Testis (tissue), 3 donors: ENCODE data around the gene IFITM2. TPM values are rescaled to one million over a fixed set of nuclear protein-coding genes. Genes with fewer than 3 reads are reported as not detected.
"Not testable (repeated sequence)": the region's sequence is repeated elsewhere in the genome, so short reads cannot be mapped to it uniquely, and the experiment has no call there.

Experiments used
- DNase-seq: peaks from one replicate; pipeline ENCODE4 v3.0.0-alpha.2; 2019
- H3K27ac ChIP-seq, 2 donors: fragments of 200-600 bp; sonication (generic); one replicate each; pipeline ENCODE4 v1.5.1; 2019
- H3K27me3 ChIP-seq: fragments of 200-600 bp; sonication (generic); one replicate; pipeline ENCODE4 v1.5.1; 2019
- H3K36me3 ChIP-seq: fragments of 200-600 bp; sonication (generic); one replicate; pipeline ENCODE4 v1.5.1; 2017; ENCODE audit warnings: low read depth; ENCODE audit errors: missing control alignments
- H3K4me1 ChIP-seq: fragments of 200-600 bp; sonication (generic); one replicate; pipeline ENCODE4 v1.5.1; 2019
- H3K4me3 ChIP-seq, 2 donors: fragments of 200-600 bp; sonication (generic); one replicate each; pipeline ENCODE4 v1.5.1; 2017 to 2019
- H3K9me3 ChIP-seq: fragments of 200-600 bp; sonication (generic); one replicate; pipeline ENCODE4 v1.5.1; 2017
- CTCF ChIP-seq, 3 experiments: fragments of 450-650 bp in 2 of 3; fragments of 200-600 bp in 1 of 3; sonication (generic) in 1 of 3; IDR thresholded peaks; one replicate each; pipeline ENCODE4 v1.5.1; 2016 to 2019; ENCODE audit warnings: antibody characterized with exemption in 3 of 3, mild to moderate bottlenecking in 2 of 3, moderate library complexity in 1 of 3
- POLR2A ChIP-seq: fragments of 450-650 bp; IDR thresholded peaks from one replicate; pipeline ENCODE4 v1.6.1; 2017; ENCODE audit warnings: antibody characterized with exemption, mild to moderate bottlenecking, moderate library complexity
- WGBS, 2 donors: methylation state at CpG; one replicate each; pipeline ENCODE4 v1.1.5; 2018; 5-methylcytosine and 5-hydroxymethylcytosine counted together
- intact Hi-C: fragments of 100-400 bp; cut with DNase I; formaldehyde crosslinking; loops from one replicate; pipeline ENCODE4 v1.15.1; 2023; ENCODE audit warnings: low total_unique reads
- polyA plus RNA-seq: library from polyadenylated mRNA; stranded (reverse); fragments of 350-450 nt; fragmentation: Illumina TruSeq; extraction: RNeasy Lipid Tissue Mini Kit (QIAGEN cat#74804); gene quantifications from one replicate; pipeline ENCODE4 v1.2.3, GENCODE V29; 2014; ENCODE audit warnings: low read depth, low replicate concordance; ENCODE audit not compliant: insufficient read depth
- total RNA-seq, 2 donors: library from RNA; depleted of rRNA; stranded (reverse); fragments of >200 nt; gene quantifications; one replicate each; pipeline ENCODE4 v1.2.3, GENCODE V29; 2016

Gene IFITM2
- total and polyA plus RNA-seq, 3 donors from 2014 or later = 119 to 283 (median 169) TPM

GRCh38 chr11:326842-327580, 19.4 kb downstream of the IFITM2 start:
- Histone ChIP-seq H3K9me3 (no peaks in the 10 kb centered on the region), H3K36me3 (no peaks in the 10 kb centered on the region), H3K4me1 (peaks cover 67% of the 10 kb centered on the region), H3K27ac (peak overlapping the region; percentile 91 to 94), H3K4me3 (no peak overlapping the region), H3K27me3 (no peaks in the 10 kb centered on the region)
- intact Hi-C loops = no loop called here
- TF ChIP-seq CTCF (IDR thresholded peaks at IDR 0.05) = no peak
- TF ChIP-seq POLR2A = no peak
- WGBS, 2 donors = 14 to 31% methylated on average over 13 to 19 of the region's 19 CpGs
- DNase-seq = peak; percentile 89

- Histone ChIP-seq H3K27me3 (no peaks in the 10 kb centered on the region), H3K4me1 (peaks cover 65% of the 10 kb centered on the region), H3K36me3 (no peaks in the 10 kb centered on the region), H3K27ac (peak overlapping the region; percentile 91 to 94), H3K9me3 (no peaks in the 10 kb centered on the region), H3K4me3 (no peak overlapping the region)
- TF ChIP-seq CTCF (IDR thresholded peaks at IDR 0.05) (no peak), POLR2A (no peak)
- intact Hi-C loops = no loop called here
- no peak for DNase-seq
- WGBS, 2 donors = 93 to 99% methylated on average over 3 of the region's 3 CpGs
Observed at GRCh38 chr11:327581-327923, 19.9 kb downstream of the IFITM2 start.

GRCh38 chr11:328012-328411, 20.4 kb downstream of the IFITM2 start:
- no peak for DNase-seq
- TF ChIP-seq POLR2A = no peak
- TF ChIP-seq CTCF (IDR thresholded peaks at IDR 0.05) = no peak
- intact Hi-C loops = no loop called here
- no peaks in the 10 kb centered on the region for H3K9me3 ChIP-seq
- no peaks in the 10 kb centered on the region for H3K27me3 ChIP-seq
- peak overlapping the region; percentile 91 to 94 for H3K27ac ChIP-seq
- peaks cover 61% of the 10 kb centered on the region for H3K4me1 ChIP-seq
- 77 to 85% methylated on average over 13 of the region's 13 CpGs for WGBS, 2 donors
- H3K4me3 ChIP-seq = no peak overlapping the region
- H3K36me3 ChIP-seq = no peaks in the 10 kb centered on the region

DNA sequence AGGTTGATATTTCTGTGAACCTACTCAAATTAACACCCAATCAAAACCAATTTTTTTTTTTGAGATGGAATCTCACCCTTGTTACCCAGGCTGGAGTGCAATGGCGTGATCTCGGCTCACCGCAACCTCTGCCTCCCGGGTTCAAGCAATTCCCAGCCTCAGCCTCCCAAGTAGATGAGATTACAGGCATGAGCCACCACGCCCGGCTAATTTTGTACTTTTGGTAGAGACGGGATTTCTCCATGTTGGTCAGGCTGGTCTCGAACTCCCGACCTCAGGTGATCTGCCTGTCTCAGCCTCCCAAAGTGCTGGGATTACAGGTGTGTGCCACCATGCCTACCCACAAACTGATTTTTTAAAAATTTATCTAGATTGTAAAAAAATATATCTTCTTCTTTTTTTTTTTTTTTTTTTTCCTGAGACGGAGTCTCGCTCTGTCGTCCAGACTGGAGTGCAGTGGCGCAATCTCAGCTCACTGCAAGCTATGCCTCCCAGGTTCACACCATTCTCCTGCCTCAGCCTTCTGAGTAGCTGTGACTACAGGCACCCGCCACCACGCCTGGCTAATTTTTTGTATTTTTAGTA, 21.0 kb downstream of the IFITM2 start:
- DNase-seq, H3K4me3 ChIP-seq, H3K27me3 ChIP-seq, H3K36me3 ChIP-seq, intact Hi-C loops, H3K9me3 ChIP-seq: not testable (repeated sequence)
- Histone ChIP-seq H3K4me1 (peaks cover 55% of the 10 kb centered on the region), H3K27ac (peak overlapping the region; percentile 91 to 94)
- 76 to 77% methylated on average over 15 of the region's 15 CpGs for WGBS, 2 donors

DNA sequence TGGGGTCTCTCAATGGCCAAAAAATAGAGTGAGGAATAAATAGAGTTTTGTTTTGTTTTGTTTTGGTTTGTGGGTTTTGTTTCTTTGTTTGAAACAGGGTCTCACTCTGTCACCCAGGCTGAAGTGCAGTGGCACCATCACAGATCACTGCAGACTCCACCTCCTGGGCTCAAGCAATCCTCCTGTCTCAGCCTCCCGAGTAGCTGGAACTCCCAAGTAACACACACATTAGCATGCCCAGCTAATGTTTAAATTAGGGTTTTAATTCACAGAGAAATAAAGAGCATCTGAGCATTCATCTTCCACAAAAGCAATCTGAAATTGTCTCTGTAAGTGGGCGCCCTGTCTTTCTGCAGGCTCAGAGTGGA, 22.3 kb downstream of the IFITM2 start:
- Histone ChIP-seq H3K36me3 (no peaks in the 10 kb centered on the region), H3K4me3 (no peak overlapping the region), H3K27ac (peak overlapping the region; percentile 33 to 91), H3K27me3 (no peaks in the 10 kb centered on the region), H3K4me1 (peaks cover 55% of the 10 kb centered on the region), H3K9me3 (no peaks in the 10 kb centered on the region)
- DNase-seq = no peak
- intact Hi-C loops = no loop called here
- TF ChIP-seq CTCF (IDR thresholded peaks at IDR 0.05) = no peak
- TF ChIP-seq POLR2A = no peak
- WGBS, 2 donors = 76 to 83% methylated on average over 2 of the region's 2 CpGs
